Right lobe of liver (tissue), 6 donors: ENCODE data around the gene ARHGAP20. TPM values are rescaled to one million over a fixed set of nuclear protein-coding genes. Genes with fewer than 3 reads are reported as not detected.
"Not testable (repeated sequence)": the region's sequence is repeated elsewhere in the genome, so short reads cannot be mapped to it uniquely, and the experiment has no call there.

Experiments used
- ATAC-seq, 4 donors: fragments of 200-7000 bp; cut with Tn5 transposase; one replicate each; pipeline ENCODE4 v1.9.1; 2020; ENCODE audit warnings: mild to moderate bottlenecking in 4 of 4, moderate library complexity in 4 of 4
- DNase-seq, 3 donors: peaks; one replicate each; pipeline ENCODE4 v3.0.0-alpha.2; 2020
- H3K27ac ChIP-seq, 3 donors: fragments of 200-600 bp; one replicate each; pipeline ENCODE4 v1.8.0; 2022
- H3K27me3 ChIP-seq, 2 donors: fragments of 200-600 bp; one replicate each; pipeline ENCODE4 v1.8.0; 2022
- H3K36me3 ChIP-seq, 4 donors: fragments of 200-600 bp; sonication (generic) in 1 of 4; one replicate each; pipeline versions ENCODE4 v1.5.1 to v1.8.0; 2017 to 2022; ENCODE audit warnings: control low read depth in 1 of 4
- H3K4me1 ChIP-seq, 4 donors: fragments of 200-600 bp; sonication (generic) in 1 of 4; one replicate each; pipeline versions ENCODE4 v1.5.1 to v1.8.0; 2017 to 2022; ENCODE audit warnings: control low read depth in 1 of 4
- H3K4me3 ChIP-seq, 3 donors: fragments of 200-600 bp; one replicate each; pipeline ENCODE4 v1.8.0; 2022
- H3K9me3 ChIP-seq, 4 donors: fragments of 200-600 bp; sonication (generic) in 1 of 4; one replicate each; pipeline versions ENCODE4 v1.5.1 to v1.8.0; 2017 to 2022; ENCODE audit warnings: control low read depth in 1 of 4
- POLR2A ChIP-seq: fragments of 450-650 bp; IDR thresholded peaks from one replicate; pipeline ENCODE4 v1.6.1; 2017; ENCODE audit warnings: antibody characterized with exemption, mild to moderate bottlenecking
- WGBS: methylation state at CpG from one replicate; pipeline ENCODE4 v1.1.6; 2018; ENCODE audit warnings: low coverage, low lambda C conversion rate; ENCODE audit not compliant: insufficient coverage; ENCODE audit errors: missing lambda C conversion rate; 5-methylcytosine and 5-hydroxymethylcytosine counted together
- intact Hi-C, 2 donors: fragments of 100-400 bp; cut with DNase I; formaldehyde crosslinking; loops; one replicate each; pipeline versions ENCODE4 v1.11.2 to v1.14.1; 2022
- total RNA-seq, 6 experiments: library from RNA; depleted of rRNA in 2 of 6; stranded (reverse); fragments of >200 nt in 2 of 6; fragmentation: NEBNext Ultra II Directional in 3 of 6; extraction: Animal tissue kit (Norgen Biotek cat#: 25700) in 3 of 6; gene quantifications; one replicate each; pipeline versions ENCODE4 v1.1.0 to v1.2.4, GENCODE V29; 2016 to 2023
- TF ChIP-seq, protein P1 (sequence below), 4 donors: fragments of 200-600 bp in 3 of 4; fragments of 450-650 bp in 1 of 4; IDR thresholded peaks; one replicate each; pipeline versions ENCODE4 v1.5.1 to v1.8.0; 2016 to 2022; ENCODE audit warnings: antibody characterized with exemption in 4 of 4, mild to moderate bottlenecking in 2 of 4
- donor health status: DM: no; HTN: yes; CAD: no.
- donor health status: DM: no; HTN: no; CAD: no.
- donor health status: DM: no; HTN: no; CAD: no.
- donor health status: DM: no; HTN: yes; CAD: no.
- donor health status: DM: no; HTN: yes; CAD: no.

ARHGAP20 gene
- total RNA-seq, 6 experiments from 2014 or later: 0.68 to 1.6 (median 0.98) TPM

DNA sequence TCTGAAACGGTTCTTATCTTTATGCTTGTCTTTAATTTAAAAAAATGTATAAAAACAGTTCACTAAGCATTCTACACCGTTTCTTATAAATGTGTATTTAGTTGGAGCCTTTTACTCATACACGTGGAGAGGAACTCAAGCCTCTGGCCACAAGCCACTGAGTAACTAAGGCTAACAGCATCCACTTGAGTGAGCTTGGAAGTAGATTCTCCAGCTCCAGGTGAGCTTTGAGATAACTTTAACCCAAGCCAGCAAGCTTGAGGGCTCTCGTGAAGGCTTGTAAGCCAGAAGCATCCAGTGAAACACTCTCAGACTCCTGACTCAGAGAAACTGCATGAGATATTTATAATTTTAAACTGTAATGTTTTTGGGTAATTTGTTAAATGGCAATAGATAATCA lies 82.6 kb downstream of the ARHGAP20 start:
- DNase-seq: no peak
- H3K27me3 ChIP-seq: no peaks in the 10 kb centered on the region
- no peak for TF ChIP-seq POLR2A
- TF ChIP-seq, protein P1, sequence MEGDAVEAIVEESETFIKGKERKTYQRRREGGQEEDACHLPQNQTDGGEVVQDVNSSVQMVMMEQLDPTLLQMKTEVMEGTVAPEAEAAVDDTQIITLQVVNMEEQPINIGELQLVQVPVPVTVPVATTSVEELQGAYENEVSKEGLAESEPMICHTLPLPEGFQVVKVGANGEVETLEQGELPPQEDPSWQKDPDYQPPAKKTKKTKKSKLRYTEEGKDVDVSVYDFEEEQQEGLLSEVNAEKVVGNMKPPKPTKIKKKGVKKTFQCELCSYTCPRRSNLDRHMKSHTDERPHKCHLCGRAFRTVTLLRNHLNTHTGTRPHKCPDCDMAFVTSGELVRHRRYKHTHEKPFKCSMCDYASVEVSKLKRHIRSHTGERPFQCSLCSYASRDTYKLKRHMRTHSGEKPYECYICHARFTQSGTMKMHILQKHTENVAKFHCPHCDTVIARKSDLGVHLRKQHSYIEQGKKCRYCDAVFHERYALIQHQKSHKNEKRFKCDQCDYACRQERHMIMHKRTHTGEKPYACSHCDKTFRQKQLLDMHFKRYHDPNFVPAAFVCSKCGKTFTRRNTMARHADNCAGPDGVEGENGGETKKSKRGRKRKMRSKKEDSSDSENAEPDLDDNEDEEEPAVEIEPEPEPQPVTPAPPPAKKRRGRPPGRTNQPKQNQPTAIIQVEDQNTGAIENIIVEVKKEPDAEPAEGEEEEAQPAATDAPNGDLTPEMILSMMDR (IDR thresholded peaks at IDR 0.05): no peak
- ATAC-seq: no peak
- no peaks in the 10 kb centered on the region for H3K4me1 ChIP-seq
- no peaks in the 10 kb centered on the region for H3K9me3 ChIP-seq
- no peak overlapping the region for H3K4me3 ChIP-seq
- H3K27ac ChIP-seq: no peak overlapping the region
- intact Hi-C loops: no loop called here
- WGBS: 71% methylated on average over 4 of the region's 4 CpGs
- H3K36me3 ChIP-seq: no peaks in the 10 kb centered on the region

DNA sequence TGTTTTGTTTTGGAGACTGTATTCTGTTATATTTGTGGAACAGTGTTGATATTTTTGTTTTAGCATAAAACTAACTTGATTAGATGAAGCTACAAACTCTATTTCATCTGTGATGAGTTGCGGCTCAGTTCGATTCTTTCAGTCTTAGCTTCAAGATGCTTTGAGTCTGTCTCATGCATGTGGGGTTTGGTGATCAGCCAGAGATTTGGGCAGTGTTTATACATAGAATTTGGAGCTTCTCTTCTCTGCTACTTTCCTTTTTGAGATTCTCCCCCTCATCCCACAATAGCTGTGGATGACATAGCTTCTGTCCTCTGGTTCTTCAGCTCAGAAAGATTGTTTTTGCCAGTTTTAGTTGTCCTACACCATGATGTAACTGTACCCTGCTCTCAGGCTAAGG lies 90.4 kb downstream of the ARHGAP20 start:
- ATAC-seq: no peak
- TF ChIP-seq POLR2A: no peak
- TF ChIP-seq, protein P1 (IDR thresholded peaks at IDR 0.05): no peak

DNA sequence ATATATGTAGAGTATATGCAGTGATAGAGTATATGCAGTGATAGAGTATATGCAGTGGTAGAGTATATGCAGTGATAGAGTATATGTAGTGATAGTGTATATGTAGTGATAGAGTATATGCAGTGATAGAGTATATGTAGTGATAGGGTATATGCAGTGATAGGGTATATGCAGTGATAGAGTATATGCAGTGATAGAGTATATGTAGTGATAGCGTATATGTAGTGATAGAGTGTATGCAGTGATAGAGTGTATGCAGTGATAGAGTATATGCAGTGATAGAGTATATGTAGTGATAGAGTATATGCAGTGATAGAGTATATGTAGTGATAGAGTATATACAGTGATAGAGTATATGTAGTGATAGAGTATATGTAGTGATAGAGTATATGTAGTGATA lies 92.9 kb downstream of the ARHGAP20 start:
- H3K27ac ChIP-seq, intact Hi-C loops, H3K27me3 ChIP-seq, H3K4me1 ChIP-seq, ATAC-seq, H3K36me3 ChIP-seq, H3K9me3 ChIP-seq, H3K4me3 ChIP-seq, DNase-seq: not testable (repeated sequence)
- whole genome bisulfite sequencing: 100% methylated on average over 1 of the region's 1 CpG

More for the DNA sequence above, 90.4 kb downstream of the ARHGAP20 start:
- intact Hi-C loops: no loop called here
- no peak for DNase-seq
- H3K27me3 ChIP-seq: no peaks in the 10 kb centered on the region
- no peaks in the 10 kb centered on the region for H3K36me3 ChIP-seq
- no peaks in the 10 kb centered on the region for H3K9me3 ChIP-seq
- H3K4me1 ChIP-seq: no peaks in the 10 kb centered on the region
- no peak overlapping the region for H3K27ac ChIP-seq
- no peak overlapping the region for H3K4me3 ChIP-seq
- WGBS: 87% methylated on average over 2 of the region's 2 CpGs

DNA sequence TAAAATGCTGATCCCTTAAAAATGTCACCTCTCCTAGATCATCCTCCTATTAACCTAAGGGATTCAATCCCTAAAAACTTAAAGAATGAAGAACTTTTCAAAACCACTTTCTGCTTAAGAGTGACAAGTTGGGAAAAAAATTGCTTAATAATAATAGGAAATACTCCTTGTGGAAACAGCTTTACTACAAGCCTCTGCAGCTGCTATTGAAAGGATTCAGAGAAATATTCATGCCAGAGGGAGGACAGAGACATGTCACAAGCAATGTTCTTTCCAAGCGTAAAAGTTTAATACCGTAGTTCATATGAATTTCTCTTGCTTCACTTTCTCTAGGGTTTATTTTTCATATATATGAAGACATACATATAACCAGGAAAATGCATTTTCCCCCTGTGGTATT lies 98.2 kb downstream of the ARHGAP20 start:
- no peak overlapping the region for H3K4me3 ChIP-seq
- DNase-seq (no peak), ATAC-seq (no peak)
- H3K36me3 ChIP-seq: no peaks in the 10 kb centered on the region
- intact Hi-C loops: no loop called here
- H3K27ac ChIP-seq: no peak overlapping the region
- TF ChIP-seq, protein P1 (IDR thresholded peaks at IDR 0.05): no peak
- no peak for TF ChIP-seq POLR2A
- no peaks in the 10 kb centered on the region for H3K4me1 ChIP-seq
- 96% methylated on average over 2 of the region's 2 CpGs for WGBS
- H3K9me3 ChIP-seq: no peaks in the 10 kb centered on the region
- H3K27me3 ChIP-seq: no peaks in the 10 kb centered on the region

DNA sequence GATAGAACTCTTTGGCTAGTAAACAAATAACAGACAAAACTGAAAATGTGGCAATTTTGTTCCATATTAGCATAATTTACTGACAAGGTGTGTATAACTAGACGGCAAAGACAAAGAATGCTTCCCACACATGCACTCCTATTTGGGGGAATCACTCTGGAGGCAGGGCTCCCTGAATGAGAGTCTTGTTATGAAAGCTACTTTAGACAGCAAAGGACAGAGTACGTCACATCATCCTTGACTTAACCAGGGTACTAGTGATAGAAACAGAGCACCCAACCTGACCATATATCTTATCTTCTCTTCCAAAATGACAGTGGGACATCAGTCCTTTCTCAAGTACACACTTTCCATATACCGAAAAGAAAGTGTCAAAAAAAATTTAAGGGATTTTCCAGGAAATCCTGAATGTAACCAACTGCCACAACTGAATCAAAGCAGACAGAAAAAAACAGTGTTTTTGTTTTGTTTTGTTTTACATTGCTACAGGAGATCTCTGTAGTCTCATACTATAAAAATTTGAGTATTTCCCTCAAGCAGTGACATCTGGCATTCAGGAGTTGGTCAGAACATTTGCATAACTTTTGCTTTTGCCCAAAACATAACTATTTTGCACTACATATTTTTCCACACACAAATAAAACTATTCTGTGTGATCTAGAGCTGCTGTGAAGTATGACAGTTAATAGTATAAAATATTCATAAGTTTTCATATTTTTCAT lies 98.9 kb downstream of the ARHGAP20 start:
- intact Hi-C loops: no loop called here
- no peak for ATAC-seq
- no peak for DNase-seq
- H3K4me1 ChIP-seq: no peaks in the 10 kb centered on the region
- no peaks in the 10 kb centered on the region for H3K36me3 ChIP-seq
- 76% methylated on average over 3 of the region's 3 CpGs for WGBS
- H3K9me3 ChIP-seq: no peaks in the 10 kb centered on the region
- no peak for TF ChIP-seq POLR2A
- TF ChIP-seq, protein P1 (IDR thresholded peaks at IDR 0.05): no peak
- H3K27me3 ChIP-seq: no peaks in the 10 kb centered on the region
- no peak overlapping the region for H3K4me3 ChIP-seq
- H3K27ac ChIP-seq: no peak overlapping the region
